Amniotic epithelial cell (primary cell): ENCODE results near the gene HSF5.
"Not testable (repeated sequence)": the region's sequence is repeated elsewhere in the genome, so short reads cannot be mapped to it uniquely, and the experiment has no call there.

ENCODE experiments used
- DNase-seq: peaks from one replicate; pipeline ENCODE4 v3.0.0-alpha.2; 2010; ENCODE audit warnings: low read depth

Gene HSF5

DNA sequence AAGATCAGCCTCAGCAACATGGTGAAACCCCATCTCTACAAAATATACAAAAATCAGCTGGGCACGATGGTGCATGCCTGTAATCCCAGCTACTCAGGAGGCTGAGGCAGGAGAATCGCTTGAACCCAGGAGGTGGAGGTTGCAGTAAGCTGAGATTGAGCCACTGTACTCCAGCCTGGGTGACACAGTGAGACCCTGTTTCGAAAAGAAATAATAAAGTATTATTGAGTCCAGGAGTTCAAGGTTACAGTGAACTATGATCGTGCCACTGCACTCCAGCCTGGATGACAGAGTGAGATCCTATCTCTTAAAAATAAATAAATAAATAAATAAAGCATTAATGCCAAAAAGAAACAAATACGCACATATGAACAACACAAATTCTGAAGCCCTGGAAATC lies 6.4 kb downstream of the HSF5 start:
- DNase-seq: not testable (repeated sequence)

DNA sequence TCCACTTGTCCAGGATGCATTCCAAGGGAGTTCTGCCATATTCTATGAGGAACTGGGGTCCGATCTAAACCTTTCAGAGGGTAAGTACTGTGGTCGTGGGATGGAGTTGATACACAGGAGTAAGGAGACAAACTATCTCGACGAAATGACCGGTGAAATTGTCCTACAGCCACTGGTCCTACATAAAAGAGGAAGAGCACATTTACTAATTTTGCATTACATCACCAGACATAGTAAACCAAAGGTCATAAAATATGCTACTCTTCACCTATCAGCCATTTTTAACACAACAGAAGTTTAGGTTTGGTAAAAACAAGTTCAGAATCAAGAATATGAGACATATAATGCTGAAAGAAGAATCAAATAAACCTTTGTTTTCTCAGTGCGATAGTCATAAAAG lies 8.1 kb downstream of the HSF5 start:
- DNase-seq: no peak

DNA sequence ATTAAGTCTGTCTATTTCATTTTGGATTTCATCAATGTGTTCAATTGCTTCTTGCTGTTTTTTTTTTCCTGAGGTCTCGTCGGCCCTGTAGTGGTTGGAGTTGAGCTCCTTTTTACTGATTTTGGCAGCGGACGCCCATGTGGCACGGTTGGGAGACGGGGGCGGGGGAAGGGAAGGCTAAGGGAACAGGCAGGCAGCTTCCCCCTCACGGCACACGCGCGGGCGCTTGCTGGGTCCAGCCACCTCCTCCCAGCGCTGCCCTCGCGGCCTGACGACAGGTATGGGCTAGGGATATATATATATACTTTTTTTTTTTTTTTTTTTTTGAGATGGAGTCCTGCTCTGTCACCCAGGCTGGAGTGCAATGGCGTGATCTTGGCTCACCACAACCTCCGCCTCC lies 11.4 kb downstream of the HSF5 start:
- no peak for DNase-seq

DNA sequence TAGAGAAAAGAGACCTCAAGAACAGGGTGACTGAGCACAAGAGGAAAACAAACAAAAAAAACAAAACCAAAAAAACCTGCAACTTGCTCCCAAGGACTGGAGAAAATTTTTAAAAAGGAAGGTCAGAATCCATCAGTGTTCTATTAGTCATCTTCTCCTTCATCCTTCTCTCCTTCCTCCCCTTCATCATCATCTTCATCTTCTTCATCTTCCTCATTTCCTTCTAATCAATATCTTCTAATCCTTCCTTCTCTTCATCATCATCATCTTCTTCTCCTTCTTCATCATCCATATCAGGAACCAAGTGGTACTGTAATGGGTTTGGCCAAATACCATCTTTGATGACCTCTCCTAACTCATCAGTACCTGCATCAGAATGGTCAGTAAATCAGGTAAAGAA lies 12.2 kb downstream of the HSF5 start:
- DNase-seq: no peak

DNA sequence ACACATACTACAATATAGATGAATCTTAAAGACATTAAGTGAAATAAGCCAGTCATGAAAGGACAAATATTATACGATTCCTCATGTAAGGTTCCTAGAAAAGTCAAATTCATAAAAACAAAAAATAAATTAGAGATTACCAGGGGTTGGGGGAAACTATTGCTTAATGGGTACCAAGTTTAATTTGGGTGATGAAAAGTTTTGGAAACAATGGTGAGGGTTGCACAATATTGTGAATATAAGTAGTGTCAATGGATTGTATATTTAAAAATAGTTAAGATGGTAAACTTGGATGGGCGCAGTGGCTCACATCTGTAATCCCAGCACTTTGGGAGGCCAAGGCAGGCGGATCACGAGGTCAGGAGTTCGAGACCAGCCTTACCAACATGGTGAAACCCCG lies 17.9 kb downstream of the HSF5 start:
- DNase-seq: no peak

DNA sequence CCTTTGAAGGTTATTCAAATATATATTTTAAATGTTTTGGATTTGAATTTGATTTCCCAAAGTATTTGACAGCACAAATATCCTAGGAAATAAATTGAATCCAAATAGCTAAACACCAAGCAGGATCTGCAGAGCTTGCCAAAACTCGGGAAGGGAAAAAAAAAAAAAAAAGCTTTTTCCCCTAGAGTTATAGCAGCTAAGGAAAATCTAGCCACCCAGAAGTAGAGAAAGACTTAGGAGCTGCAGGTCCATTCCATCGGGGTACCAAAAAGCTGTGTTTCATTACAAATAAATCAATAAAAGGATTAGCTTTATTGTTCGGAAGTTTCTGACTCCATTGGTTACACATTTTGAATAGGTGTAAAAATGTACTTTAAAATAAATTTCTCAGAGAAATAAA lies 19.3 kb downstream of the HSF5 start:
- DNase-seq: no peak

DNA sequence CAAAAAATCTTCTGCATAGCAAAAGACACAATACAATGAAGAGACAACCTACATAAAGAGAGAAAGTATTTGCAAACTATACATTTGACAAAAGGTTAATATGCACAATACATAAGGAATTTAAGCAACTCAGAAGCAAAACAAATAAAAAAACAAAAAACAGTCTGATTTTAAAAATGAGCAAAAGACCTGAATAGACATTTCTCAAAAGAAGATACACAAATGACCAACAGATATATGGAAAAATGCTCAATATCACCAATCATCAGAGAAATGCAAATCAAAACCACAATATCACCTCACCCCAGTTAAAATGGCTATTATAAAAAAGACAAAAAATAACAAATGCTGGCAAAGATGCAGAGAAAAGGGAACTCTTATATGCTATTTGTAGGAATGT lies 32.7 kb downstream of the HSF5 start:
- no peak for DNase-seq

DNA sequence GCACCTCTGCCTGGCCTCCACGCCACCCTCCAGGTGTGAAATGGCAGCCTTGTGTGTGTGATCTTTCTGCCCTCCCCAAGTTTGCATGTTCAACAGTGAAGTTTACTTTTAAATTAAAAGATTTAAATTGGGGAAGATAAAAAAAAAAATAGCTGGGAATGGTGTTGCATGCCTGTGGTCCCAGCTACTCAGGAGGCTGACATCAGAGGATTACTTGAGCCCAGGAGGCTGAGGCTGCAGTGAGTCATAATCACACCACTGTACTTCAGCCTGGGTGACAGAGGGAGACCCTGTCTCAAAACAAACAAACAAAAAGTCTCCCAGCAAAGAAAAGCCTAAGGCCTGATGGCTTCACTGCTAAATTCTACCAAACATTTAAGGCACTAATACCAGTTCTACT lies 35.5 kb downstream of the HSF5 start:
- peak; percentile 31 for DNase-seq

DNA sequence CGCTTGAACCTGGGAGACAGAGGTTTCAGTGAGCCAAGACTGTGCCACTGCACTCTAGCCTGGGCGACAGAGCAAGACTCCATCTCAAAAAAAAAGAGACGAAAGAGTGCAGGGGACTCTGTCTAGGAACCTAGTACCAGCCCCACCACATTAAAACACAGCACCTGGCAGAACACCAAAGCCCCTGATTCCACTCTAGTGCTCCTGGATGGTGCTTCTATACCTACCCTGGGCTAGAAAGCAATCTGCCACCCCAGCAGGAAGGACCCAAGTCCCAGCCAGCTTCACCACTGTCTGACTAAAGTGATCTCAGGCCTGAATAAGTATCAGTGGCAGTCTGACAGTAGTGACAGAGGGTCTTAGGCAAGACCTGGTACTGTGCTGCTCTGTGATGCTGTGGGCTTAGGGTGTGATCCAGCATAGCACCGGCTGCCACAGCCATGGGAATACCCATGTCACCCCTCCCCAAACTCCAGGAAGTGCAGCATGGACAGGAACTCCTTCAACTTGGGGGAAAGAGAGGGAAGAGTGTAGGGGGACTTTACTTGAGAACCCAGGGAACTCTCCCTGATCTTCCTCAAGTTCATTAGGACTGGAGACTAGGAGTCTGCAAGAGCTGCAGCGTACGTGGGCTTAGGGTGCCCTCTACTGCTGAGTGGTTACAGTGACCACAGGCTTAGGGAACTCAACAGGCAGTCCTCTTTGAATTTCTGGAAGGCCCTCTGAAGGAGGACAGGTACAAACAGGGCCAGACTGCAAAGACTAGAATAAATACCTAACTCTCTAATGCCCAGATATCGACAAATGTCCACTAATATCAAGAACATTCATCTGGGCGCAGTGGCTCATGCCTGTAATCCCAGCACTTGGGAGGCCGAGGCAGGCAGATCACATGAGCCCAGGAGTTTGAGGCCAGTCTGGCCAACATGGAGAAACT lies 40.9 kb downstream of the HSF5 start:
- peak; percentile 83 for DNase-seq

DNA sequence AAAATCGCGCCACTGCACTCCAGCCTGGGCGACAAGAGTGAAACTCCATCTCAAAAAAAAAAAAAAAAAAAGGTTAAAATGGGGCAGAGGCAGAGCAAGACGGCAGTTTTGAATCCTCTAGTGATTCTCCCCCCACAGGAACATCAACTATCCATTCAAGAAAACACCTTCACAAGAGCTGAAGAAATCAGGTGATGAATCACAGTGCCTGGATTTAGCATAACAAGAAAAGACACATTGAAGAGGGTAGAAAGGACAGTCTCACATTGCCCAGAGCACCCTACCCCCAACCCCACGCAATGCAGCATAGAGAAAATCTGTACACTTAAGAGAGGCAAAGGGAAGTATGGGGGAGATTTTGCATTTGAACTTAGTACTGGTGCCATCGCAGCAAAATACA lies 42.1 kb downstream of the HSF5 start:
- DNase-seq: no peak

DNA sequence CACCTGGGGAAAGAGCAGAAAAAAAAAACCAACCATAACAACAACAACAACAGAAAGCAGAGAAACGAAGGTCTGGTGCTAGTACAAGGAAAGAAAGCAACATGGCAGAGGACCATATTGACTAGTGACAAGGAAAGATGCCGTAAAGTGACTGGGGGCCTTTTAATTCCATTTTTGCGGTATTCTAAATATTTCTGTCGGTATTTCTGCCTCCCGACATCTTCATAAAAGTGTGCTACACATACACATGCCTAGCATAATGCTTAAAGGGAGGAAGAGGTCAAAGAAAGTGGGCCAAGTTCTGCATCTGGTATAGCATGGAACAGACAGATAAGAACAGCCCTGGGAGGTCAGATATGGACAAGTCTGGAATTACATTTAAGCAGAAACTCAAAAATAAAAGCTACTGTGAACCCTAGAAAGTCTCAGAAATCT lies 51.4 kb downstream of the HSF5 start:
- peak; percentile 13 for DNase-seq

DNA sequence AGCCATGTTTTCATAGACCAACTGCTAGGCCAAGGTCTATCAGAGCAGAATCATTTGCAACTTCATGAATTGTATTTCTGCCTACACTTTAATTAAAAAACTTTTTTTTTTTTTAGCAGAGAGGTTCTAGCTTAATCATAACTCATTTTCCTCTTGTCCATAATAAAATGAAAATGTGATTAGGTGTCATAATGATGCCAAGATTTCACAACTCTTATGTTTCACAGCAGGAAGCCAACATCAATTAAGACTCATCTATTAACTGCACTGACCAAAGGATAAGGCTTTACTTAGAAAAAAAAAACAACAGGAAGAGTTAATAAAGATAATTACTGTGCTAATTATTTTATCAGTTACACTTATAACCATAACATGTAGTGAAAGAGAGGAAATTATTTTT lies 52.0 kb downstream of the HSF5 start:
- DNase-seq: no peak

DNA sequence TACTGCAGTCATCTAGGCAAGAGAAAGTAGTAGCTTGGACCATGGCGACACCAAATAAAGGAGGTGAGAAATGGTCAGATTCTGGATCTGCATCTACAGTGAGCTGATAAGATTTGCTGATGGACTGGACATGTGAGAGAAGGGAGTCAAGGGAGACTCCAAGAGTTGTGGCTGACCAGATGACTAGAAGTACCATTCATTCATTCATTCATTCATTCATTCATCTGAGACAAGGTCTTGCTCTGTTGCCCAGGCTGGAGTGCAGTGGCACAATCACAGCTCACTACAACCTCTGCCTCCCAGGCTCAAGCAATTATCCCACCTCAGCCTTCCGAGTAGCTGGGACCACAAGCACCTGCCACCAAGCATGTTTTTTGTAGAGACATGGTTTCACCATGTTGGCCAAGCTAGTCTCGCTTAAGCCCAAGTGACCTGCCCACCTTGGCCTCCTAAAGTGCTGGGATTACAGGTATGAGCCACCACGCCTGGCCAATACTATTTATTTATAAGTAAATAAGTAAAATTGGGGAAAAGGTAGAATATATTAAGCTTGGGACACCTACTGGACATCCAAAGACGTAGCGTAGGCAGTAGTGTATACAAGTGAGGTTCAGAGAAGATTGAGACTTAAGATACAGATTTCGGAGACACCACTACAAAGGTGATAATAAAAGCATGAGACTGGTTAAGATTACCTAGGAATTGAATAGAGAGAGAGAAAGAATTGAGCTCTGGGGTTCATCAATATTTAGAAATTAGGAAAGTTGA lies 55.2 kb downstream of the HSF5 start:
- DNase-seq: no peak

DNA sequence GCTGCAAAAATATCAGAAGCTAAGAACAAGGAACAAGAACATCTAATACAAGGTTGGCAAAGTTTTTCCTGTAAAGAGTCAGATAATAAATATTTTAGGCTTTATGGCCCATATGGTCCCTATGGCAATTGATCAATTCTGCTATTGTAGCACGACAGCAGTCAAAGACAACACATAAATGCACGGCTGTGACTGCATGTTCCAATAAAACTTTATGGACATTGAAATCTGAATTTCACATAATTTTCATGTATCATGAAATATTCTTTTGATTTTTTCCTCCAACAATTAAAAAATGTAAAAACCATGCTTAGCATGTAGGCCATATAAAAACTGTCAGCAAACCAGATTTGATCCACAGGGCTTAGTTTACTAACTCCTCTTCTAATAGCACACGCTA lies 60.4 kb downstream of the HSF5 start:
- DNase-seq: no peak

DNA sequence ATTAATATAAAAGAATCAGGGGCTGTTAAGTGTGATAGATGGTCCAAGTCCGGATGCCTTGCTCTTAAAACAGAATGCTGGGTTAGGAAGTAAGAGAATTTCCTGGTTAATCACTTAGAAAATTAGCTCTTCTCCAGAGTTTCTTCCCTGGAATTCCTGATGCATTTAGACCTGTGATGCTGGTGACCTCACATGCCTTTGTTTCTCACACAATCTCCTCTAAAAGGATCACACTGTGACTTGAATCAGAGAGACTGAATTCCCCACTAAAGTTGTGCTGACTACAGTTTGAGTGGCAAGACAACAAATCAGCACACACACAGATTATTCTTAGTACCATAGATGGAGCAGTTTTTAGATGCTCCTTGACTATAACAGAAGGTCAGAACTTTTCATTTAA lies 66.5 kb downstream of the HSF5 start:
- DNase-seq: no peak

DNA sequence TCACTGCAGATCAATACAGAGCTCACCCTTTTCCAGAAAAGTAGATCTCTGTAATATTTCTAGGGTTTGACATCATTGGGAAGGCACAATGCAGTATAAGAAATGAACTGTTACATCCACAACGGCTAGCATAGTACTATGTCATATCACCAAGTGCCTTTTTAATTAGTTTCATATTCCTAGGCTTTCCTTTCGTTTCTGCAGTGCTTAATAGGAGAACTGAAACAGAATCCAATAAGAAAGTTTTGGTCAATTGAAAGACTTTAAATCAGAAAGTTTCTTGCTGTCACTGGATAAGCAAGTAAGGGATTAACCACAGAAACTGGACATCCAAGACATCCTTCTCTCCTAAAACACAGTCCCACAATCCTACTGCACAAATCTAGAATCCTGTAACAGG lies 67.4 kb downstream of the HSF5 start:
- DNase-seq: no peak

DNA sequence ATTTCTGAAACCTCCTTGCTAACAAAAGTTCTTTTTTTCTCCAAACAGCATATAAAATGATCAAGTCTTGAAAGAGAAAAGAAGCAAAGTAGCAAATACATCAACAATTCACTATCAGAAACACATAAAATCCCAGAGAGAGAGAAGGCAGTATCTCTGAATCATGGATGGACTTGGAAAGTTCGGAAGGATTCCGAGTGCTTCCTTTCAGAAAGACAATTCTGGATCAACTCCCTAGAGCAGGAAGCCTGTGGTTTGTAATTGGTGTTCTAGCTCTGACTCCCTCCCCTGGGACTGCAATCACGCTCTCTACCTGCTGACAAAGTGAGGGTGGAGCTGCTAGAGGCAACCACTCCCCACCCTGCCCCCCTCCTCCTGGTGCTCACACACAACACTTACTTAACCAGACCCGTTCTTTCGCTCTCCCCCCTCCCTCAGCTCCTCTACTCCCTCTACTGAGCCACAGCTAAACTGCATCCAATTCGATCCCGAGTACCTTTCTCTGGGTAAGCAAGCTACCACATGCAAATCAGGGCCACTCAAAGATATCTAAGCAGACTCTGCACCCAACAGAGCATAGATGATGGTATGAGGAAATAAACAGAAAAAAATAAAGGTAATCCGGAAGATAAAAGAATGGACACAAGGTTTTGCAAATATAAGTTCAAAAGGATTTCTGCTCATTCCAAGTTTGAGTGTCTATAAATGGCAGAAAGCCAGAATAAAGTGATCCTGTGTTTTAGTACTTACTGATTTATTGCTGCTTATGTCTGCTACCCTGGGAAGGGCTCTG lies 70.7 kb downstream of the HSF5 start, which contains the start of gene RNF43:
TSS of gene RNF43 (minus strand) at position 235 of the 793 bp plus-strand sequence. CDS start 1,957 bp downstream, outside the sequence.
- peak; percentile 79 for DNase-seq

DNA sequence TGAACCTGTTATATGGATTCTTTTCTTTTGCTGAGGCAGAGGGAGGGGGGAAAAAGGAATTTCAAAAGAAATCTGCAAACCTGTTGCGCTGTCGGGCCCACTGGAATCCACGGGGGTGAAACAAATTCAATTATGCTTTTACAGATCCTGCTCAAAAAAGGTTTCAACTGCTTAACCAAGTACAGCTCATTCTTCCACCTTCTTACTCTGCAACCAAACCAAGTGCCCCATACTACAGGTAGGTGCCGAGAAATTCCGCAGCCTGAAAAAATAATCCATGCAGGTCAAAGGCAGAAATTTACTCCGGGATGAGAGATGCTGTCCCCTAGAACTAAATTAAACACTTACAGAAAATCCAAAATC lies 71.3 kb downstream of the HSF5 start:
- no peak for DNase-seq

DNA sequence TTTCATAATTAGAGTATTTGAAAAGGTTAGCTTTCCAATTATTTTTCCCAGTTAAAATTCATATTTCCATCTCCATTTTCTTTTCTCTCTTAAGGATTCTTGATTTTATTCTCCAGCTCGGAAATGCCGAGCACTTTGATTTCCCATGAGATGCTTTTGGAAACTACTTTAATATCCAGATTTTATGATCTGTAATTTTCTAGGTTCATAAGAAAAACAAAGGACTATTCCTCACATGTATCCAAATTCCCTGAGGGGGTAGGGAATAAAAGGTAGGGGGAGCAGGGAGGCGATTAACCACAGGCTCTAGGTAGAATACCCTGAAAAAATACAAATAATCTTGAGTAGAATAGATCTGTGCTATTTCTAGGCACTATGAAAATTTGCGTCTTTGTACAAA lies 71.8 kb downstream of the HSF5 start:
- DNase-seq: no peak

DNA sequence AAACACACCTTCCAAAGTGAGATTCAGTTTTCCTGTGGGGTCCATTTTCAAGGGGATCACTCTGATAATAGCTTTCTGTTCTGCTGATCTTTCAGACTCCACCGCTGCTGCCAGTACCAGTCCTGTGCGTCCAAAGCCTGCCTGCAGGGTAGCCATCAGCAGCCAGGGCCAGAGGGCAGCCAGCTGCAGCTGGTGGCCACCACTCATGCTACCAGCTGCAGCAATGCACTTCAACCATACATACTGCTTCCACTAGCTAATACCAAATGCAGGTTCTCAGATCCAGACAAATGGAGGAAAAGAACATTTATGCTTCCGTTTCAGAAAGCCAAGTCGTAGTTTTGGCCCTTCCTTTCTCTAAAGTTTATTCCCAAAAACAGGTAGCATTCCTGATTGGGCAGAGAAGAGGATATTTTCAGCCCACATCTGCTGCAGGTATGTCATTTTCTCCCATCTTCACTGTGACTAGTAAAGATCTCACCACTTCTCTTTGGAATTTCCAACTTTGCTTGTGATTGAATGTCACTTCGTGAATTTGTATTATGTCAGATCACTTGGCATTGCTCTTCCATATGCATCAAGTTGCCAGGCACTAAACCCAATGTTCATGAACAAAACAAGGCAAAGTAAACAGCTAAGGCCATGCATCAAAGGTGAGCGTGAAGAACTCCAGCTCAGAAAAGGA lies 72.7 kb downstream of the HSF5 start:
- DNase-seq: no peak

DNA sequence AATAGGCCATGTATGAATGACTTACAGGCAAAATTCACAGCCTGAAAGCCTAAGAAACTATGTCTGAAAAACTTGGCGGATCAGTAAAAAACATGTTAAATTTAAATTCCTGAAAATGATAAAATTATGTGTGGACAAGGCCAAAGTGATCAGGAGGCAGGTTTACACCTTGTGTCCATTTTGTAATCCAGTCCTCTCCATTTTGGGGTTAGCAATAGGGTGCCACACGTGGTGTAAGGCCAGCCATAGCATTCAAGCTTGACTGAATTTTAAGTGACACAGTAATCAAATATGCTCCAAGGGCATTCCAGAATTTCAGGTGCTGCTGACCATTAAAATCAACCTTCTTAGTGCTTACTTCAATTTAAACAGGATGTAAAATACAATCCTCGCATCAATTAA lies 73.6 kb downstream of the HSF5 start:
- DNase-seq: no peak

DNA sequence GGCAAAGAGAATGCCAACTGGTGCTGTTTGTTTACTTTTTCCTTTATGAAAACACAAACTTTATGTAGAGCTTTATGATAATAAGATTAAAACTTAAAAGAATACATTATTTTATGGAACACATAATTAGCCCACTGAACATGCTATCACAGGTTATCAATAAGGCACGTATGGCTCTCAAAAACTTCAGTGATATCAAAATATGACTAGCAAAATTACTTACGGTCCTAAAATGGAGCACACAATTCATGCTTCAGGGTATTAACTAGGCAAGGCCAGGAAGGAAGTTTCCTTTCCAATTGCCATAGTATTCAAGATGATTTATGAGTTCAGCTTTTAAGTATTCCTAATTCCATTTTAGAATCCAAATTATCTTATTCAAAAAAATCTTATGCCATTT lies 74.5 kb downstream of the HSF5 start:
- DNase-seq: no peak
